H1 (cell line): Measurements from ENCODE around the gene GAPDH. TPM values are rescaled to one million over a fixed set of nuclear protein-coding genes. Genes with fewer than 3 reads are reported as not detected.

Experiments used
- CTCF ChIA-PET: fragments of 300-600 bp; sonication (Branson Sonifier 250); formaldehyde crosslinking; loops from one replicate; lab custom pipeline; 2021; ENCODE audit not compliant: partially characterized antibody; lab: Charles Lee
- POLR2A ChIA-PET: fragments of 300-600 bp; sonication (Branson Sonifier 250); formaldehyde crosslinking; loops from one replicate; lab custom pipeline; 2021; ENCODE audit warnings: inconsistent platforms; ENCODE audit not compliant: partially characterized antibody; lab: Charles Lee
- DNase-seq, 2 experiments: peaks; one replicate each; pipeline versions ENCODE4 v3.0.0 to v3.0.0-alpha.2; 2010 to 2022; ENCODE audit warnings: low spot score in 2 of 2, low read depth in 1 of 2, mixed read lengths in 1 of 2
- FAIRE-seq: peaks from 2 replicates; lab custom pipeline; 2011; peaks lifted over from hg19 to GRCh38; lab: Jason Lieb, UNC
- H2AFZ ChIP-seq: 2 replicates; pipeline ENCODE4 v1.8.1; 2012; ENCODE audit warnings: low read length, inconsistent platforms
- H2AK5ac ChIP-seq: 2 replicates; pipeline ENCODE4 v1.6.1; 2013; ENCODE audit warnings: low read depth, low read length
- H2BK120ac ChIP-seq: replicated peaks from 2 replicates; pipeline ENCODE3; 2013; ENCODE audit warnings: low read depth, low read length, inconsistent platforms
- H2BK12ac ChIP-seq: 2 replicates; pipeline ENCODE4 v1.6.1; 2013; ENCODE audit warnings: low read depth, low read length
- H2BK15ac ChIP-seq: 2 replicates; pipeline ENCODE4 v1.6.1; 2013; ENCODE audit warnings: low read length
- H2BK20ac ChIP-seq: 2 replicates; pipeline ENCODE4 v1.6.1; 2013; ENCODE audit warnings: low read length
- H2BK5ac ChIP-seq: 2 replicates; pipeline ENCODE4 v1.6.1; 2013; ENCODE audit warnings: low read depth, low read length
- H3K14ac ChIP-seq: 2 replicates; pipeline ENCODE4 v1.6.1; 2013; ENCODE audit warnings: inconsistent platforms; ENCODE audit not compliant: insufficient read length
- H3K18ac ChIP-seq: 2 replicates; pipeline ENCODE4 v1.6.1; 2013; ENCODE audit warnings: low read length; ENCODE audit errors: extremely low read depth
- H3K23ac ChIP-seq: 2 replicates; pipeline ENCODE4 v1.6.1; 2013; ENCODE audit warnings: inconsistent platforms; ENCODE audit not compliant: insufficient read length
- H3K23me2 ChIP-seq: 2 replicates; pipeline ENCODE4 v1.6.1; 2013; ENCODE audit warnings: low read depth, low read length
- H3K27ac ChIP-seq: 2 replicates; pipeline ENCODE4 v1.6.1; 2011; ENCODE audit warnings: low read depth, low read length, inconsistent platforms
- H3K27me3 ChIP-seq, 4 experiments: replicated peaks in 1 of 4; 1 replicate in 1 of 4; 2 replicates in 3 of 4; pipeline versions ENCODE4 v1.6.1 to v1.8.1; 2011 to 2013; ENCODE audit warnings: low read length in 3 of 4, mild to moderate bottlenecking in 3 of 4, inconsistent platforms in 2 of 4, mixed read lengths in 2 of 4, moderate library complexity in 1 of 4; ENCODE audit not compliant: control insufficient read depth in 3 of 4, insufficient read depth in 3 of 4; ENCODE audit errors: extremely low read depth in 1 of 4
- H3K36me3 ChIP-seq, 4 experiments: 2 replicates each; pipeline versions ENCODE4 v1.6.1 to v1.8.1; 2011 to 2013; ENCODE audit warnings: mild to moderate bottlenecking in 4 of 4, low read length in 3 of 4, moderate library complexity in 2 of 4, control low read depth in 1 of 4, inconsistent platforms in 1 of 4; ENCODE audit not compliant: insufficient read depth in 4 of 4, control insufficient read depth in 2 of 4
- H3K4ac ChIP-seq: replicated peaks from 2 replicates; pipeline ENCODE3; 2013; ENCODE audit warnings: low read length, low read depth, mixed read lengths, inconsistent platforms; ENCODE audit not compliant: insufficient read length
- H3K4me1 ChIP-seq, 4 experiments: replicated peaks in 1 of 4; 1 replicate in 1 of 4; 2 replicates in 3 of 4; pipeline versions ENCODE4 v1.6.1 to v1.8.1; 2011 to 2013; ENCODE audit warnings: low read length in 3 of 4, inconsistent platforms in 2 of 4, mixed read lengths in 1 of 4; ENCODE audit not compliant: insufficient read depth in 4 of 4, control insufficient read depth in 3 of 4
- H3K4me2 ChIP-seq, 2 experiments: 2 replicates each; pipeline versions ENCODE4 v1.6.1 to v1.8.1; 2011 to 2013; ENCODE audit warnings: low read depth in 2 of 2, low read length in 2 of 2, control low read depth in 1 of 2, inconsistent platforms in 1 of 2, mild to moderate bottlenecking in 1 of 2; ENCODE audit not compliant: insufficient read depth in 1 of 2
- H3K4me3 ChIP-seq, 4 experiments: fragments of 200-600, 300-600 bp in 1 of 4; sonication (generic), shearing (Covaris generic), sonication (Bioruptor Twin) in 1 of 4; 2 replicates each; pipeline versions ENCODE4 v1.5.1 to v1.8.1; 2011 to 2016; ENCODE audit warnings: low read length in 4 of 4, low read depth in 3 of 4, control low read depth in 2 of 4, inconsistent platforms in 2 of 4, mild to moderate bottlenecking in 2 of 4, mixed read lengths in 1 of 4, moderate library complexity in 1 of 4; ENCODE audit not compliant: insufficient read depth in 2 of 4; ENCODE audit errors: extremely low read depth in 1 of 4
- H3K56ac ChIP-seq: replicated peaks from 2 replicates; pipeline ENCODE3; 2013; ENCODE audit warnings: low read depth, mild to moderate bottlenecking, mixed read lengths, low read length, inconsistent platforms; ENCODE audit not compliant: insufficient read length
- H3K79me1 ChIP-seq: 2 replicates; pipeline ENCODE4 v1.6.1; 2013; ENCODE audit warnings: low read depth, low read length, control low read depth
- H3K79me2 ChIP-seq, 2 experiments: 2 replicates each; pipeline versions ENCODE4 v1.6.1 to v1.8.1; 2012 to 2013; ENCODE audit warnings: low read length in 2 of 2, mild to moderate bottlenecking in 2 of 2, inconsistent platforms in 1 of 2; ENCODE audit not compliant: insufficient read depth in 2 of 2, control insufficient read depth in 1 of 2
- H3K9ac ChIP-seq, 4 experiments: replicated peaks in 1 of 4; 1 replicate in 1 of 4; 2 replicates in 3 of 4; pipeline versions ENCODE4 v1.6.1 to v1.8.1; 2011 to 2013; ENCODE audit warnings: low read depth in 3 of 4, low read length in 3 of 4, control low read depth in 2 of 4, mild to moderate bottlenecking in 2 of 4, moderate library complexity in 2 of 4, inconsistent platforms in 1 of 4; ENCODE audit errors: extremely low read depth in 1 of 4
- H3K9me3 ChIP-seq, 2 experiments: 2 replicates each; pipeline versions ENCODE4 v1.6.1 to v1.8.1; 2012 to 2013; ENCODE audit warnings: mild to moderate bottlenecking in 2 of 2, moderate library complexity in 2 of 2, control low read depth in 1 of 2, inconsistent platforms in 1 of 2, low read depth in 1 of 2, low read length in 1 of 2, mixed read lengths in 1 of 2; ENCODE audit not compliant: insufficient read depth in 2 of 2
- H4K20me1 ChIP-seq, 2 experiments: replicated peaks in 1 of 2; 2 replicates each; pipeline versions ENCODE3 to v1.8.1; 2011 to 2013; ENCODE audit warnings: inconsistent platforms in 2 of 2, low read length in 2 of 2, mild to moderate bottlenecking in 1 of 2; ENCODE audit not compliant: insufficient read depth in 2 of 2, control insufficient read depth in 1 of 2
- H4K5ac ChIP-seq: 2 replicates; pipeline ENCODE4 v1.6.1; 2013; ENCODE audit warnings: low read length, low read depth, mixed read lengths, inconsistent platforms; ENCODE audit not compliant: insufficient read length
- H4K8ac ChIP-seq: 2 replicates; pipeline ENCODE4 v1.8.0; 2013; ENCODE audit warnings: mild to moderate bottlenecking, moderate library complexity, low read length, inconsistent platforms; ENCODE audit not compliant: insufficient read depth; ENCODE audit errors: extremely low read depth
- H4K91ac ChIP-seq: replicated peaks from 2 replicates; pipeline ENCODE3; 2013; ENCODE audit warnings: low read length, mixed read lengths, inconsistent platforms; ENCODE audit not compliant: insufficient read length
- CEBPB ChIP-seq: IDR thresholded peaks from 2 replicates; pipeline ENCODE4 v1.6.1; 2012; ENCODE audit warnings: low read depth, low read length
- CTBP2 ChIP-seq: IDR thresholded peaks from 2 replicates; pipeline ENCODE4 v1.7.0; 2011; ENCODE audit warnings: borderline replicate concordance, mild to moderate bottlenecking, moderate library complexity, mixed read lengths, low read length; ENCODE audit not compliant: insufficient read depth, insufficient read length
- KDM1A ChIP-seq: fragments of 200-600, 300-600 bp; sonication (generic); IDR thresholded peaks from 2 replicates; pipeline ENCODE4 v1.7.1; 2016; ENCODE audit warnings: mild to moderate bottlenecking, low read length, borderline replicate concordance
- KDM5A ChIP-seq: fragments of 200-600 bp; IDR thresholded peaks from 2 replicates; pipeline ENCODE4 v1.7.1; 2012; ENCODE audit warnings: mild to moderate bottlenecking, low read length, inconsistent platforms, mixed read lengths
- NANOG ChIP-seq: IDR thresholded peaks from 2 replicates; pipeline ENCODE4 v1.6.1; 2011; ENCODE audit warnings: low read length, low read depth, mild to moderate bottlenecking, inconsistent platforms; ENCODE audit not compliant: insufficient read depth, poor library complexity, severe bottlenecking
- RNF2 ChIP-seq: fragments of 200-900, 300-1000 bp; sonication (generic); IDR thresholded peaks from 2 replicates; pipeline ENCODE4 v1.7.1; 2016; ENCODE audit warnings: borderline replicate concordance, low read depth, mild to moderate bottlenecking, antibody characterized with exemption, low read length; ENCODE audit not compliant: poor library complexity, severe bottlenecking; ENCODE audit errors: missing control alignments
- SIX5 ChIP-seq: IDR thresholded peaks from 2 replicates; pipeline ENCODE4 v1.6.1; 2011; ENCODE audit warnings: mild to moderate bottlenecking, low read depth, low read length
- SUZ12 ChIP-seq: fragments of 200-600 bp; sonication (generic); IDR thresholded peaks from 2 replicates; pipeline ENCODE4 v1.6.1; 2012; ENCODE audit warnings: mild to moderate bottlenecking, inconsistent platforms, low read length, moderate library complexity, mixed read lengths
- WGBS, 2 experiments: shearing (Covaris generic) in 1 of 2; methylation state at CpG; one replicate each; pipeline versions ENCODE4 v1.1.6 to v1.1.7; 2013 to 2015; ENCODE audit warnings: low lambda C conversion rate in 2 of 2, mixed read lengths in 2 of 2, inconsistent platforms in 1 of 2, low coverage in 1 of 2, missing lambda C conversion rate in 1 of 2; ENCODE audit not compliant: insufficient replicate concordance in 2 of 2, insufficient coverage in 1 of 2, insufficient read length in 1 of 2; ENCODE audit errors: extremely low coverage in 1 of 2, missing lambda C conversion rate in 1 of 2; 5-methylcytosine and 5-hydroxymethylcytosine counted together
- polyA plus RNA-seq, 7 experiments: library from polyadenylated mRNA; depleted of rRNA in 3 of 7; stranded (reverse) in 5 of 7; unstranded in 2 of 7; fragments of >200 nt in 5 of 7; fragments of 200-250 nt in 2 of 7; gene quantifications; 1 replicate in 5 of 7; 2 replicates in 1 of 7; 4 replicates in 1 of 7; pipeline versions ENCODE4 v1.2.1 to v1.2.3, GENCODE V29; 2011 to 2013; ENCODE audit warnings: missing spikeins in 2 of 7, mixed read lengths in 2 of 7
- total RNA-seq: library from RNA; stranded (reverse); fragmentation: NEBNext Ultra II Directional; extraction: Animal tissue kit (Norgen Biotek cat#: 25700); gene quantifications from 2 replicates; pipeline ENCODE4 v1.2.1, GENCODE V29; 2021

The GAPDH gene
- total and polyA plus RNA-seq, 2 of the 8 experiments (the other 6 are each of a cell fraction or from before 2014, with no cell fraction given): 5,175 to 15,878 TPM

DNA sequence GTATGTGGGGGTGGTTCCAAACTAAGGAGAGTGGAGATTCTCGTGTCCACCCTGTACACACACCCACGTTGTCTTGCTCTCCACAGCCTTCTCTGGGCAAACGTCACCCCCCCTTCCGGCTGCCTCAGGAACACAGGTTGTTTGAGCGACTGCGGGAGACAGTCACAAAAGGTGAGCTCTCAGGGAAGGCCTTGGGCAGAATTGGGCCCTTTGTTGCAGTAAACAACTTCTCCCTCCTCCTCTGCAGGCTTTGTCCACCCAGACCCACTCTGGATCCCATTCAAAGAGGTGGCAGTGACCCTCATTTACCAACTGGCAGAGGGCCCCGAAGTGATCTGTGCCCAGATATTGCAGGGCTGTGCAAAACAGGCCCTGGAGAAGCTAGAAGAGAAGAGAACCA lies 8.1 kb upstream of the GAPDH start:
- H3K9ac ChIP-seq: no peak overlapping the region
- TF ChIP-seq SIX5 (no peak), RNF2 (no peak), NANOG (no peak), KDM1A (no peak), SUZ12 (no peak), KDM5A (no peak), CEBPB (no peak), CTBP2 (no peak)
- no peaks in the 10 kb centered on the region for H3K79me2 ChIP-seq
- H2BK15ac ChIP-seq: no peak overlapping the region
- no peak overlapping the region for H4K8ac ChIP-seq
- no peak overlapping the region for H3K18ac ChIP-seq
- peaks cover 72 to 100% (median 94%) of the 10 kb centered on the region in 4 experiments for H3K36me3 ChIP-seq
- POLR2A ChIA-PET: interaction anchor here (0.9 to 14.8 kb wide), 4 partner anchors 9 to 18 kb away, joined by 3 to 188 read pairs (median 7); partner anchors contain the start of gene GAPDH
- H2BK5ac ChIP-seq: no peak overlapping the region
- no peak overlapping the region for H4K5ac ChIP-seq
- no peaks in the 10 kb centered on the region for H3K9me3 ChIP-seq
- H2AK5ac ChIP-seq: no peak overlapping the region
- H2AFZ ChIP-seq: no peak overlapping the region
- DNase-seq (no peak), FAIRE-seq (no peak)
- H3K56ac ChIP-seq: no peak overlapping the region
- WGBS, 2 experiments: 92% methylated on average over 7 of the region's 7 CpGs; no CpG with 5 or more reads in 1 of the 2 experiments
- H3K4me3 ChIP-seq: no peak overlapping the region
- no peak overlapping the region for H3K23ac ChIP-seq
- H3K23me2 ChIP-seq: no peaks in the 10 kb centered on the region; the same call in 1 of the 2 replicates
- peaks cover 5 to 9% of the 10 kb centered on the region in 2 experiments for H4K20me1 ChIP-seq
- no peak overlapping the region for H3K14ac ChIP-seq
- H2BK12ac ChIP-seq: no peak overlapping the region
- no peaks in the 10 kb centered on the region for H3K27me3 ChIP-seq
- H4K91ac ChIP-seq: no peak overlapping the region
- no peaks in the 10 kb centered on the region for H3K79me1 ChIP-seq
- no peak overlapping the region for H3K27ac ChIP-seq
- CTCF ChIA-PET: interaction anchor here (1.2 to 4.7 kb wide), 2 partner anchors 14 to 21 kb away, joined by 3 to 38 read pairs; no protein-coding TSS in a partner anchor
- H3K4me2 ChIP-seq: no peak overlapping the region
- no peak overlapping the region for H3K4ac ChIP-seq
- no peak overlapping the region for H2BK20ac ChIP-seq
- peaks cover 0 to 1% (median 0%) of the 10 kb centered on the region in 4 experiments; a peak in 1 of 7 replicates for H3K4me1 ChIP-seq
- H2BK120ac ChIP-seq: no peak overlapping the region
